Hematopoietic multipotent progenitor cell treated with erythropoietin and hydrocortisone succinate and interleukin-3 and kit ligand, for 4 days (in vitro differentiated cells): ENCODE measurements around the gene ECSCR.
"Not testable (repeated sequence)": the region's sequence is repeated elsewhere in the genome, so short reads cannot be mapped to it uniquely, and the experiment has no call there.

ENCODE experiments used
- DNase-seq: peaks from one replicate; pipeline ENCODE4 v3.0.0-alpha.2; 2015

ECSCR gene, protein sequence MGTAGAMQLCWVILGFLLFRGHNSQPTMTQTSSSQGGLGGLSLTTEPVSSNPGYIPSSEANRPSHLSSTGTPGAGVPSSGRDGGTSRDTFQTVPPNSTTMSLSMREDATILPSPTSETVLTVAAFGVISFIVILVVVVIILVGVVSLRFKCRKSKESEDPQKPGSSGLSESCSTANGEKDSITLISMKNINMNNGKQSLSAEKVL

DNA sequence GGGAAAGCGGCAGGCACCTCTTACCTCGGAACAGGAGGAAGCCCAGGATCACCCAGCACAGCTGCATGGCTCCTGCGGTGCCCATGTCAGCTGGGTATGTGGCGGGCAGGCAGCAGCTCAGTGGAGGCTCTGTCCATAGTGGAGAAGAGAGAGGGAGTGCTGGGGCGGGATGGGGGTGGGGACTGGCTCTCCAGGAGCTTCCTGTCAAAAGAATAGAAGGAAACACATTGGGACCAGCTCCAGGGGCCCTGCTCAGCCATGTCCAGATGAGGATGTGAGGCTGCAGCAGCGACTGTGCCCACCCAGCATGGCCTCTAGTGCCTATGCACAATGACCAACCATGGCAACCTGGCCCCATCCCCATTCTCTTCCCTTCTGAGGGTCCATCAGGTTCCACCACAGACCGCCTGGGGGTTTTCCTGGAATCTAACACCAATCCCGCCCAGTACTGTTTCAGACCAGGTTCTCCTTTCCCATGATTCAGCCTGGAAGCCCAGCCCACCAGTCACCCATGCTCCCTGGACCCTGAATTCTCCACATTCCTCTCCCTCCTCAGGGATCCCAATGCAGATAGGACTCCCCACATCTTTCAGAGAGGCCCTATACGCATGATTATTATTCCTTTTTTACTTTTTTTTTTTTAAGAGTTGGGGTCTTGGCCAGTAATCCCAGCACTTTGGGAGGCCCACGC is at the start of gene ECSCR:
ECSCR (minus strand) TSS at position 158 of the 691 bp plus-strand sequence; CDS start at position 85, 73 bp downstream.
- DNase-seq, result no peak

DNA sequence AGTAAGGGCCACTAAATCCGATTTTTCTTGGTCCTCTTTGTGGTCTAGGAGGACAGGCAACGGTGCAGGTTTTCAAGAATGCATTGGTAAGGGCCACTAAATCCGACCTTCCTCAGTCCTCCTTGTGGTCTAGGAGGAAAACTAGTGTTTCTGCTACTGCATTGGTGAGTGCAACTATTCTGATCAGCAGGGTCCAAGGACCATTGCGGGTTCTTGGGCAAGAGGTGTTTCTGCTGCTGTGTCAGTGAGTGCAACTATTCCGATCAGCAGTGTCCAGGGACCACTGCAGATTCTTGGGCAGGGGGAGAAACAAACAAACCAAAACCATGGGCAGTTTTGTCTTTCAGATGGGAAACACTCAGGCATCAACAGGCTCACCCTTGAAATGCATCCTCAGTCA is 42.2 kb upstream of the ECSCR start:
- not testable (repeated sequence) for DNase-seq

DNA sequence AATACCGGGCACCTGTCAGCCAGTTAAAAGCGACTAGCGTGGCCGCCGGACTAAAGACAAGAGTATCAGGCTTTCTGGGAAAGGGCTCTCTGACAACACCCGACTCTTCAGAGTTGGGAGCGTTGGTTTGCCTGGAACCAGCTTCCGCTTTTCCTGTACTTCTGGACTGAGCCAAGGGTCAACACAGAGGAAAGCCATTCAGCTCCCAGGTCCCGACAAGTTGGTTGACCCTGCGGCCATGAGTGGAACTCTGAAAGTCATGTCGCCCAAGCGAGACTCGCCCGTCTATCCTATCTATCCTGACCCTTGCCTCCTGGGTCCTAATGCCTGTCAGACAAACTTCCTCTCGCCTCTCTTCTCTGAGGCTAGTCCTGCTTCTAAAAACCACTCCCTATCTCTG is 41.3 kb upstream of the ECSCR start:
- DNase-seq, result not testable (repeated sequence)

DNA sequence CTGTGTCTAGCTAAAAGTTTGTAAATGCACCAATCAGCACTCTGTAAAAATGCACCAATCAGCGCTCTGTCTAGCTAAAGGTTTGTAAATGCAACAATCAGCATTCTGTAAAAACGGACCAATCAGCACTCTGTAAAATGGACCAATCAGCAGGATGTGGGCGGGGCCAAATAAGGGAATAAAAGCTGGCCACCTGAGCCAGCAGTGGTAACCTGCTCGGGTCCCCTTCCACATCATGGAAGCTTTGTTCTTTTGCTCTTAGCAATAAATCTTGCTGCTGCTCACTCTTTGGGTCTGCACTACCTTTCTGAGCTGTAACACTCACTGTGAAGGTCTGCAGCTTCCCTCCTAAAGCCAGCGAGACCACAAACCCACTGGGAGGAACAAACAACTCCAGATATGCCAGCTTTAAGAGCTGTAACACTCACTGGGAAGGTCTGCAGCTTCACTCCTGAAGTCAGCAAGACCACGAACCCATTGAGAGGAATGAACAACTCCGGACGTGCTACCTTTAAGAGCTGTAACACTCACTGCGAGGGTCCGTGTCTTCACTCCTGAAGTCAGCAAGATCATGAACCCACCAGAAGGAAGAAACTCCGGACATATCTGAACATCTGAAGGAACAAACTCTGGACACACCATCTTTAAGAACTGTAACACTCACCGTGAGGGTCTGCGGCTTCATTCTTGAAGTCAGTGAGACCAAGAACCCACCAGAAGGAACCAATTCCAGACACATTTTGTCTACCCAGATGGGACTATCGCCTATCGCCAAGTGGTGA is 40.7 kb upstream of the ECSCR start:
- not testable (repeated sequence) for DNase-seq

DNA sequence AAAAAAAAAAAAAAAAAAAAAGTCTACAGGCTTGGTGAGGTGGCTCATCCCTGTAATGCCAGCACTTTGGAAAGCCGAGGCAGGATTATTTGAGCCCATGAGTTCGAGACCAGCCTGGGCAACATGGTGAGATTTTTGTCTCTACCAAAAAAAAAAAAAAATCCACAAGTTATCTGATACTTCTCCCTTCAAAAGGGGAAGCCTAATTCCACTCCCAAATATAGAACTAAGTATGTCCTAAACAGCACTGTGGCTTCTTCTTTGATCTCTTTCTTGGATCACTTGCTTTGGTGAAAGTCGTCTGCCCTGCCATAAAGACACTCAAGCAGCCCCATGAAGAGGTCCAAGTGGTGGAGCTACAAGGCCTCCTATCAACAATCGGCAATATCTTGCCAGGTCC is 38.8 kb upstream of the ECSCR start:
- DNase-seq, result peak; percentile 31

DNA sequence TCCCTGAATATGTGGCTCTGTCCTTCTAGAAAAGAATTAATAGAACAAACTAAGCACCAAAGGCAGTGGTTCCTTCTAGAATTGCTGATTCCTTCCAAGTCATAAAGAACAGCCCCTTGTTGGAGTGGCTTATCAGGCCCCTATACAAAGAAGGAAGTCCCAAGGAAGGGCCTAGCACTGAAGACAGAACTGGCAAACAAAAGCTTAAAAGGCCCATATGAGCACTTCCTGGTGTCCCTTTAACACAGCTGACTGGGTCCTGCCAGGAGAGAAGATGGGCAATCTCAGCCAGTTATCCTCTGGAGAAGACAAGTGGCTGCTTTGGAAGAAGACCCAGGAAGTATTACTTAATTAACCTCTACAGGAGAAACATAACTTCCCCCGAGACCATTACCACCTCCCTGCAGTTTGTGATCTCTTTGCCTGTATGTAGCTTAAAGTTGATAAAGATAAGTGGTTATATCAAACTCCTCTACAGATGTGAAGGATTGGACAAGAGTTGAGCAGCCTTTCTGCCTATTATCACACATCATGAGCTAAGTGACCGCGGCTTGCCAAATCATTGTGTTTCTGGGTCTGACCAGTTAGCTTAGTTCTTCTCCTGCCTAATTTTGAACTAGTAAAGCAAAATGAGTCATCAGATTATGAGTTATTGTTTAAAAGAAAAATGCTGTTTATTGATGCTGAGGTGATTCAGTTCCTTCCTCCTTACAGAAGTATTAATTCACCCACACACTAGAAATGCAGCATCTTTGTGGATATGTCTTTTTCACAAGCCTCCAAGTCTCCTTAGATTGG is 33.3 kb upstream of the ECSCR start:
- peak; percentile 74 for DNase-seq

DNA sequence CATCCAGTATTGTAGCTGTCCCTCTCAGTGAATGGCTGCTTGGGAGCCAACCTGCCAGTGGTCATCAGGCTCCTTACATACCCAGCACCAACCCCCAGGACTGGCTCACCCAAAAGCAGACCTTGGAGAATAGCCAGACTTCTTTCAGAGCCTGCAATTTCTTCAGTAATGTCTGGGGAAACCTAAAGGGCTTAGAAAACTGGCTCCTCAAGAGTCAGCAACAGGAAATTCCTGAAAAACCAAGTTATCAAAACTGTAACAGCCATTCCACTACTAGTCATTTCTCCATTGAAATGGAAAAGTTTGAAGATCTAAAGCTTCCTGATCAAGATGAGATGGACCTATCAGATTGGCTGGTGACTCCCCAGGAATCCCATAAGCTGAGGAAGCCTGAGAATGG is 32.3 kb upstream of the ECSCR start:
- DNase-seq, result no peak

DNA sequence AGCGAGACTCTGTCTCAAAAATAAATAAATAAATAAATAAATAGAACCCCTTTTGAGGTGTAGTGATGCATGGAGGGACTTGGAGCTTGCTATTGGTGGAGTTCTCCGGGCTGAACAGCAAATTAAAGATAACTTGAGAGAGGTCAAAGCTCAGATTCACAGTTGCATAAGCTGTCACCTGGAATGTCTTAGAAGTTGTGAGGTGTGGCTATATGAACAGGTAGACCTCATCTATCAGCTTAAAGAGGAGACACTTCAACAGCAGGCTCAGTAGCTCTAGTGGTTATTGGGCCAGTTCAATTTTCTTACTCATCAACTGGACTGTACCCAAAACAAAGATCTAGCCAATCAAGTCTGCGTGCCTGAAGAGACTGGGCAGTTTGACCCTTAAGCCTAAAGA is 31.7 kb upstream of the ECSCR start:
- DNase-seq, result no peak

DNA sequence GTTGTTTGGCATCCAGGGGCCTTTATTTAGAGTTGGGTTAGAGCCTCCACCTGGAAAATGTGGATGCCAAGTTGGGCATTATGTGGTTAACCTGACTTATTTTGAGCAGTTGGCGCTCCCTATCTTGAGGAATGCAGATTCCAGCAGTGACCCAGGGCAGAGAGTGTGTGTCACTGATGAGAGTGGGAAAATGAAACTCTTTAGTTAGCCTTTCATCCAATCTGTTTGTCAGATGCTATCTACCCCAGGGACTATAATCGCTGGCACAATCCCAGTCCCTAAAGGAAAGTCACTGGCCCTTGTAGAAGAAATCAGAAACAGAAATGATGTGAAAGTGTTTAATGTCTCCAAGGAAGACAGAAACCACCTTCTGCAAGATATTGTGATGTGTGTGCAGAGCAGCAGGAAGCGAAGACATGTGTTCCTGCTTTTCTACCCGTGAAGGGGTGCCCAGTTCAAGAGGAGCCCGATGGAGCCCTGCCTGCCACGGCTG is 30.2 kb upstream of the ECSCR start:
- DNase-seq, result no peak

DNA sequence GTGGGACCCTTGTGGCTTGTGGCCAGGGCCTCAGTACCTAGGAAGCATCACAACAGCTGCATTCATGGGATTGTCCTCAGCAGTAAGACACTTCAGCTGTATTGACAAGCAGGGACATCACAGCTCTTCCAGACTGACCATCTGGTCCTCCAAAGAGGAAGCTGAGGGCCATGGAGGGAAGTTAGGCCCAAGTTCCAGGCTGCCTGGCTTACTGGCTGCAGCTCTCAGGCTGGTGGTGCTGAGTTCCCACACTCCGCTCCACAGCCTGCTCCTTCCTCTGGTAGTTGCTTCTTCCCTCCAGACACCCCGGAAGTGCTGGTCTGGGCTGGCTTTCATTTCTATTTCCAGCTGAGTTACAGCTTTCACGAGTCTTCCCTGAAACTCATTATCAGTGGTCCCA is 25.7 kb upstream of the ECSCR start:
- peak; percentile 44 for DNase-seq

DNA sequence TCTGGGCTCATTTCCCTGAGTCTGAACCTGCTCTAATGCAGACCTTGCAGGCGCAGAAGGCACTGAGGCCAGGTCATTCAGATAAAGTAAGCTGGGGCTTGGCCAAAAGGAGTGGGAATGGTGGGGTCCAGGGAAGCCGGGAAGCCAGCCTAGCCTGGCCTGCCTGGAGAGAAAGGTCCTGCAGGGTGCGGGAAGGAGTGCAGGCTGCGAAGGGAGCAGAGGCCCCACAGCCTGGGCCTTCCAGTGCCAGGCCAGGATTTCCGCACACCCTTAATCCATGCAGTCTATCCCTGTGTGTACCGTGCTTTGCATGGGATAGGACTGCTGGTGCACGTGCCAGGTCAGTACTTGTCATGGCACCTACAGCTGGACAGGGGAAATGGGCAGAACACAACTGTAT is 23.7 kb upstream of the ECSCR start:
- DNase-seq, result no peak

DNA sequence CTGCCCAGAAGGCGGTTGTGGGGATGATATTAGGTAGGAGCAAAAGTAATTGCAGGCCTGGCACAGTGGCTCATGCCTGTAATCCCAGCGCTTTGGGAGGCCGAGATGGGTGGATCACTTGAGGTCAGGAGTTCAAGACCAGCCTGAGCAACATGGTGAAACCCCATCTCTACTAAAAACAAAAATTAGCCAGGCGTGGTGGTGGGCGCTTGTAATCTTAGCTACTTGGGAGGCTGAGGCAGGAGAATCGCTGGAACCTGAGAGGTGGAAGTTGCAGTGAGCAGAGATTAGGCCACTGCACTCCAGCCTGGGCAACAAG is 20.3 kb upstream of the ECSCR start:
- not testable (repeated sequence) for DNase-seq

DNA sequence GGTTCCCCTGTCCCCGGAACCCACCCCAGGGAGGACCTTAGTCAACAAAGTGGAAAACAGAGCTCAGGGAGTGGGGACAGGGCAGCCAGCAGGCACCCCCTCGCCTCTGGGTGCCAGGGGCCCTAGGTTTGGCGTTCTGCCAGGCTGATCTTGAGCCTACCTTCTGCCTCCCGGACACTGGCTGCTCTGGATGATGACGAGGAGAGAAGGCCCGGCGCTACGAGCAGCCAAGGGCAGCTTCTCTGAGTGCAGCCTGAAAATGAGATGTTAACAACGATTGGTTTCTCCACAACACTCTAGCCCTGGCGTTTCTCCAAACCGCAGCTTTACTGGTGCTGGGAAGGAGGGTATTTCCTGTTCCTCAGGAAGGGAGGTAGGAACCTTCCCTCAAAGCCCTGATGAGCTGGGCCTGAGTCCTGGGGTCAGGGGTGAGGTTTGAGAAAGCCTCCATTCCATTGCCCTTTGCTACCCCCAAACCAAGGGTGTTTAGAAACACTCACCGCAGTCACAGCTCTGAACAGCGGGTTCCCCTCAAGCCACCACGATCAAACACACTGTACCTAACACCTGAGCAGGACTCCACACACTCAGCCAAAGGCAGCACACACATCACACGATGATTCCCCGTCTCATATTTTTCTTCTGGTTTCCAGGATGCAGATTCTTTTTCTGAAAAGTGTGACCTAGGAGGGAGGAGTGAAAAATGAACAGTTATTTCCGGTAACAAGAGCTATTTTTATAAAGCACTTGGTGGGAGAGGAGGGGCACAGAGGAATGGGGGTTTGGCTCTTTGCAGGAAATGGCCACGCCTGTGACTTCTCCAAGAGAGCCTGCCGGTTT is 19.7 kb upstream of the ECSCR start, which contains the start of gene STING1:
STING1 (minus strand) TSS at position 709 of the 840 bp plus-strand sequence. CDS start 1,054 bp downstream, outside the sequence.
- peak; percentile 98 for DNase-seq

DNA sequence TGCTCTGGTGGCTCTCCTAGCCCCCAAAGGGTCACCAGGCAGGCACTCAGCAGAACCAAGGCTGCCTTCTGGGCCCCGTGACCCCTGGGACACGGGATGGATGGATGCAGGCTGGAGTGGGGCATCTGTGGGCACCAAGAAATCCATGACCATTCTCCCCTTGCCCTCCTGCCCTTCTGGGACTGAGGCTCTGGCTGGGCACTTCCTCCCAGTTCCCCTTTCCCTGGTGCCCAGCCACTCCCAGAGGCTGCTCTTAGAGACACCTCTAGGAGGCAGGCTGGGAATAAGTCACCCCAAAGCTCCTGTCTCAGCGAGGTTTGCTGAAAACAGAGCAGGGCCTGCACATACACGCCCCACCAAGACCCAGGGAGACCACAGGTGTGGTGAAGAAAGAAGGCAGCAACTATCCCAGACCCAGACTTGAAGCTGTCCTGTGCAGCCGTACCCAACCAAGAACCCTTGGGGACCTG is 19.1 kb upstream of the ECSCR start:
- peak; percentile 67 for DNase-seq

DNA sequence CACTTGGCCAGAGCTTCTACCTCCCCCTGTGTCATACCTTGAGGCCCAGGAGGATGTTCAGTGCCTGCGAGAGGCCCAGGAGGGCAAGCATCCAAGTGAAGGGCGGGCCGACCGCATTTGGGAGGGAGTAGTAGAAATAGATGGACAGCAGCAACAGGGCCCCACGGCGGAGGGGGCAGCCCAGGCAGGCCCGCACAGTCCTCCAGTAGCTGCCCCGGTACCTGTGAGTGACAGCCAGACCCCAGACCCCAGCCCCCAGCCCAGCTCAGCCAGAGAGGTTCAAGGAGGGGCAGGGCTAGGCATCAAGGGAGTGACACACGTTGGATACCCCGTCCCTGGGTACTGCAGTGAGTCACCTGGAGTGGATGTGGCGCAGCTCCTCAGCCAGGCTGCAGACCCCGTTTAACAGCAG is 18.6 kb upstream of the ECSCR start:
- DNase-seq, result peak; percentile 75

DNA sequence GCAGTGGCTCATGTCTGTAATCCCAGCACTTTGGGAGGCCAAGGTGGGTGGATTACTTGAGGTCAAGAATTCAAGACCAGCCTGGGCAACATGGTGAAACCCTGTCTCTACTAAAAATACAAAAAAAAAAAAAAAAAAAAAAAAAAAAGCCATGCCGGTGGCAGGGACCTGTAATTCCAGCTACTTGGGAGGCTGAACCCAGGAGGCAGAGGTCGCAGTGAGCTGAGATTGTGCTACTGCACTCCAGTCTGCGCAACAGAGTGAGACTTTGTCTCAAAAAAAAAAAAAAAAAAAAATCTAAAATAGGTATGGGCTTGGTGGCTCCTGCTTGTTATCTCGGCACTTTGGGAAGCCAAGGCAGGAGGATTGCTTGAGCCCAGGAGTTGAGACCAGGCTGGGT is 17.2 kb upstream of the ECSCR start:
- not testable (repeated sequence) for DNase-seq

DNA sequence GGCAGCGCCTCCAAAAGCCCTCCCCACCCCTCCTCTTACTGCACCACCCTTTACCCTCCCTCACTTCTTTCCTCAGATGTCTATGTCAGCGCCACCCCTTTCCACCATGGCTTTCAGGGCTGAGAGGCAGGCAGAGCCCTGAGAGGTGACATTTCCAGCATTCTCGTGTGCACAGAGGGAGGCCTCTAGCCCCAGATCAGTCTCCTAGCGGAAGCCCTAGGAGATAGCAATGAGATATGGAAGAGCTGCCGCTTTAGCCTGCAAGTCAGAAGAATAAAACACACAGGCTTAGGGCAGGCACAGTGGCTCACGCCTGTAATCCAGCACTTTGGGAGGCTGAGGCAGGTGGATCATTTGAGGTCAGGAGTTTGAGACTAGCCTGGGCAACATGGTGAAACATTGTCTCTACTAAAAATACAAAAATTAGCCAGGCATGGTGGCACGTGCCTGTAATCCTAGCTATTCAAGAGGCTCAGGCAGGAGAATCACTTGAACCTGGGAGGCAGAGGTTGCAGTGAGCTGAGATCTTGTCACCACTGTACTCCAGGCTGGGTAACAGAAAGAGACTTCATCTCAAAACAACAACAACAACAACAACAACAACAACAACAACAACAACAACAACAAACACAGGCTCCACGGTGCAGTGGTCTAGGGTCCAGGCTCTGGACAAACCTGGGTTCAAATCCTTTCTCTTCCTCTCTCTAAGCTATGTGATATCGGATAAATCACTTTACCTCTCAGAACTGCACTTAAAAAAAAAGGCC is 16.3 kb upstream of the ECSCR start:
- DNase-seq, result peak; percentile 65

DNA sequence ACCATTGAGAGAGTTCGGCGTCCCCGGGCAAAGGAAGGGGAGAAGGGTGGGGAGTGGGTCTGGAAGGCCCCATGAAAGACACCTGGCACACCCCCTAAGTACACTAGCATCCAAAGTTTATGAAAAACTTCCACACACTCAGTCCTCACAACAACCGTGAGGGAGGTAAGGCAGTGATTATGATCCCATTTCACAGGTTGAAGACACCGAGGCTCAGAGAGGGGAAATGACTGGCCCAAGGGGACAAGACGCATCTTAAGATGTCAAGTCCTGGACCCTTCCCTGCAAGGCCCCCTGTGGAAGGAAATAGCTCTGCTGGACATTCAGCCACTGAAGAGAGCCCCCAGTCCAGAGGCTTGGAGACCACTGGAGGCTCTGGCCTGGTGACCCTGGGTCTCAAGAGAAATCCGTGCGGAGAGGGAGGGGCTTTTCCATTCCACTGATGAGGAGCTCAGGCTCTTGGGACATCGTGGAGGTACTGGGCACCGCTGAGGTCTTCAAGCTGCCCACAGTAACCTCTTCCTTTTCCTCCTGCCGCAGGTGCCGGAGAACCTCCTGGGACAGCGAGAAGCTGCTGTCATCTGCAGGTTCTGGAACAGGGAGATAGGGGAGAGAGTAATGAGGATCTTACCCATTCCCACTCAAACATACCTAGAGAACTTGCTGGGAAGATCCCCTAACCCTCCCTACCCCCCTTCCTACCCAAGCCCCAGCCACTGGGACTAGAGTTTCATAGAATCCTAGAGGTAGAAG is 13.5 kb upstream of the ECSCR start:
- DNase-seq, result peak; percentile 45

DNA sequence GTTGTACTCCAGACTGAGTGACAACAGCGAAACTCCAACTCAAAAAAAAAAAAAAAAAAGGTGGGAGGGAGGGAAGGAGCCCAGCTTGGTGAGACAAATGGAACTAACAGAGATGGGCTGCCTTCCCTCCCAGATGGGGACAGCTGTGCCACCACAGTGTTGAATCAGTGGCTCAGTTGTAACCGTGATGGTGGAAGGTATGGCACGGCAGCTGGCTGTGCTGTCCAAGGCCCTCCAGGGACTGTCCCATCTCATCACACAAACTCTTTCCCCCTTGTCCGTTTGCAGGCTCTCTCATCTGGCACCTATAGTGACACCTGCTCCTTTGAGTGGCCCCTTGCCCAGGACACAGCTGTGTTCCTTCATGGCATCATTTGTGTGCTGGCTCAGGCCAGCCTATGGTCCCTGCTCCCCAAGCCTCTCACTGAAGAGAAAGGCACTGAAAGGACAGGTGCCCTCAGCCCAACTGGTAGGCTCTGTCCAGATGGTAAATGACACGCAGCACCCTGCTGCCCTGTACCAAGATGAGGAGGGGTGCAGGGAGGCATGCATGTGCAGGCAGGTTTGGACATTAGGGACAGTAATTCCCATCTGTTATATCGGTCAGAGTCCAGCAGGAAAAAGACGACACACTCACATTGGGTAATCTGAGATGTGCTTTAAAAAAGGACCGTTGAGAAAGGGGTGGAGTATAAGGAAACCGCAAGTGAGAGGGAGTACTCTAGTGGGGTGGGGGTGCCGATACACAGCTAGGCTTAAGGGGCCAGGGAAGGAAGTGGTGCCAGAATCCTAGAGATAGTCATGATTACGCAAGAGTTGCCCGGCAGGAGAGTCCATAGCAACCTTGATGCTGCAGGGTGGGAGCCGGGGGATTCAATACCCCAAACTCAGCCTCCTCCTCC is 12.6 kb upstream of the ECSCR start:
- peak; percentile 98 for DNase-seq
